ENCODE data around the gene LRRTM1.

DNA sequence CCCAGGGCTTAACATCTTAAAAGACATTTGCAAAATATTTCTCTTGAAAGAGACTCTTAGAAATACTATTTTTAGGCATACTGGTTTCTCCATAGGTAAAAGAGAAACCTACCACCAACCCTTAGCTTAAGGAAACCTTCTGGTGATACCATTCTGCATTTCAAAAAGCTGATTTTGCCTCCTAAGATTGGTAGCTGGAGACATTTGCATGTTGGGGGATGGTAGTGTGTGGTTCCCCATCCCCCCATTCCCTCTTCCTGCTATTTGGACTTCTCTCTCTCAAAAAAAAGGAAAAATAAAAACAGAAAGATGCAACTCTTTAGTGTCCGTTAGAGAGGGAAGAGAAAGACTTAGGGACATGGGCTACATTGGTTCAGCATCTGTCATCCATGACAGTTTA lies 4.2 kb downstream of the LRRTM1 start:
- TF ChIP-seq CTCF (IDR thresholded peaks at IDR 0.05) (no peak), POLR2AphosphoS5 (IDR thresholded peaks at IDR 0.05; ENCODE audit: low read depth, low read length) (no peak), SIN3A (IDR thresholded peaks at IDR 0.05; ENCODE audit: borderline replicate concordance, insufficient read depth, low read depth, low read length) (no peak), TCF7L2 (IDR thresholded peaks at IDR 0.05; ENCODE audit: low read depth, low read length) (no peak), REST (IDR thresholded peaks at IDR 0.05; ENCODE audit: insufficient read depth in 1 of 2, low read depth in 2 of 2, low read length in 1 of 2) (no peak)

Data from Panc1 (cell line).